ENCODE data around the gene ITGA2. TPM values are rescaled to one million over a fixed set of nuclear protein-coding genes. Genes with fewer than 3 reads are reported as not detected.

The ITGA2 gene
- total and polyA plus RNA-seq, 2 of the 8 experiments (the other 6 are each of a cell fraction or from before 2014, with no cell fraction given), result 1.4 to 7.7 TPM

DNA sequence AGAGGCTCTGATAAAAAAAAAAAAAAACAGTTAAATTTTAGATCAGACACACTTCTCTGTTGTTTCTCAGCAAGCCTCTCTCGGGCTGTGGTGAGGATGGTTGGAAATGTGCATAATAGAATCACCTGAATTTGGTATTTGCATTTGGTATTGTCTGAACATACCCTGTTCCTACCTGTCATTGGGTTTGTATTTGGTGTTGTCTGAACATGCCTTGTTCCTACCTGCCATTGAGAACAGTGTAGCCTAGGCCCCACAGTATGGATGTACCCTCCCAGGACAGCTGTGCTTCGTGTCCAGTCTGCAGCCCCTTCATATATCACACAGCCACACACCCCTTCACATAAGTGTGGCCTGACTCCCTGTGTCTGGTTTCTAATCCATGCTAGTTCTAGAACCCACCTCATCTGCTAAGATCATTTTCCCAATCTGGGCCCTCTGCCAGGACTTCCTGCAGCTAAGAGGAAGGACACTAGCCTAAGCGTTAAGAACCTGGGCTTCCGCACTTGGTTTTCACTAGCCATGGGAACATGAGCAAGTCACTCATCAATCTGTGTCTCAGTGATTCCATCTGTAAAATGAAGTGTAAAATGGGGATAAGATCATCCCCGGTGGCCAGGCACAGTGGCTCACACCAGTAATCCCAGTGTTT, 49.2 kb downstream of the ITGA2 start (continued):
- TF ChIP-seq, protein P1, sequence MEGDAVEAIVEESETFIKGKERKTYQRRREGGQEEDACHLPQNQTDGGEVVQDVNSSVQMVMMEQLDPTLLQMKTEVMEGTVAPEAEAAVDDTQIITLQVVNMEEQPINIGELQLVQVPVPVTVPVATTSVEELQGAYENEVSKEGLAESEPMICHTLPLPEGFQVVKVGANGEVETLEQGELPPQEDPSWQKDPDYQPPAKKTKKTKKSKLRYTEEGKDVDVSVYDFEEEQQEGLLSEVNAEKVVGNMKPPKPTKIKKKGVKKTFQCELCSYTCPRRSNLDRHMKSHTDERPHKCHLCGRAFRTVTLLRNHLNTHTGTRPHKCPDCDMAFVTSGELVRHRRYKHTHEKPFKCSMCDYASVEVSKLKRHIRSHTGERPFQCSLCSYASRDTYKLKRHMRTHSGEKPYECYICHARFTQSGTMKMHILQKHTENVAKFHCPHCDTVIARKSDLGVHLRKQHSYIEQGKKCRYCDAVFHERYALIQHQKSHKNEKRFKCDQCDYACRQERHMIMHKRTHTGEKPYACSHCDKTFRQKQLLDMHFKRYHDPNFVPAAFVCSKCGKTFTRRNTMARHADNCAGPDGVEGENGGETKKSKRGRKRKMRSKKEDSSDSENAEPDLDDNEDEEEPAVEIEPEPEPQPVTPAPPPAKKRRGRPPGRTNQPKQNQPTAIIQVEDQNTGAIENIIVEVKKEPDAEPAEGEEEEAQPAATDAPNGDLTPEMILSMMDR (IDR thresholded peaks at IDR 0.05; ENCODE audit: control extremely low read depth in 1 of 3, insufficient read depth in 1 of 3, low read depth in 1 of 3, low read length in 3 of 3), result no peak
- TF ChIP-seq EP300 (IDR thresholded peaks at IDR 0.05; ENCODE audit: borderline replicate concordance in 1 of 2, low read depth in 2 of 2, low read length in 2 of 2), result no peak

All from H1 (cell line).